Measurements from ENCODE around the gene DNAJA3. TPM values are rescaled to one million over a fixed set of nuclear protein-coding genes. Genes with fewer than 3 reads are reported as not detected.

The DNAJA3 gene
- total and polyA plus RNA-seq, 9 of the 15 experiments (the other 6 are each of a cell fraction or from before 2014, with no cell fraction given), result 8.1 to 105 (median 79.0) TPM

- H3K4me3 ChIP-seq, result no peak overlapping the region
- no peak overlapping the region for H3K27ac ChIP-seq (ENCODE audit: extremely low read depth, low read depth, low read length)
- CTCF ChIA-PET (ENCODE audit: low intra/inter-chr PET ratio), result no interaction called here
- no peak overlapping the region for H2AFZ ChIP-seq (ENCODE audit: low read depth, low read length)
- POLR2A ChIA-PET, result interaction anchor here (0.5 to 2.6 kb wide), 7 partner anchors 9 to 196 kb away, joined by 3 to 9 read pairs (median 4); no protein-coding TSS in a partner anchor
- peaks cover 0 to 30% of the 10 kb centered on the region in 2 experiments; a peak in 2 of 5 replicates for H3K4me1 ChIP-seq (replicated peaks in 1 of 2; ENCODE audit: control insufficient read depth in 2 of 2, insufficient read depth in 2 of 2, low read length in 2 of 2)
- BruUV-seq (replicated peaks), result no TSS peak
- DNase-seq (ENCODE audit: extremely low read depth in 1 of 4, low spot score in 3 of 4) (no peak), ATAC-seq (no peak), FAIRE-seq (no peak)
- in situ Hi-C loops (cut with MboI), result no loop called here
- H4K20me1 ChIP-seq (replicated peaks; ENCODE audit: control insufficient read depth, insufficient read depth, low read length), result no peaks in the 10 kb centered on the region
- H3K27me3 ChIP-seq (ENCODE audit: control insufficient read depth in 2 of 2, insufficient read depth in 2 of 2, low read length in 2 of 2), result no peaks in the 10 kb centered on the region
- intact Hi-C loops (cut with micrococcal nuclease), result no loop called here
- peaks cover 63% of the 10 kb centered on the region; the same call in 1 of the 3 replicates for H3K36me3 ChIP-seq (ENCODE audit: control insufficient read depth, insufficient read depth, low read length)
- H3K9ac ChIP-seq (ENCODE audit: insufficient read depth in 1 of 2, low read depth in 2 of 2, low read length in 2 of 2), result peak overlapping the region in 1 of 2 experiments; percentile 74; a peak in 2 of 4 replicates
- H3K9me3 ChIP-seq (replicated peaks; ENCODE audit: control insufficient read depth, insufficient read depth, low read depth, low read length), result no peaks in the 10 kb centered on the region
- no peaks in the 10 kb centered on the region for H3K79me2 ChIP-seq (ENCODE audit: control insufficient read depth, insufficient read depth, low read length)
- peaks cover 3% of the 10 kb centered on the region for H3K9me1 ChIP-seq (ENCODE audit: control insufficient read depth, insufficient read depth, low read length)
- no peak overlapping the region for H3K4me2 ChIP-seq (ENCODE audit: insufficient read depth, low read length)
- 84% methylated on average over 25 of the region's 27 CpGs for WGBS (ENCODE audit: insufficient coverage, low coverage, missing lambda C conversion rate)
- TF ChIP-seq SNRNP70 (optimal IDR thresholded peaks at IDR 0.05; ENCODE audit: low read depth, low read length) (no peak), NFXL1 (CRISPR knock-in tag; IDR thresholded peaks at IDR 0.05) (no peak), POLR2G (IDR thresholded peaks at IDR 0.05; ENCODE audit: low read depth, low read length) (0 out of 2 replicates have a peak, but pooled peaks have one; percentile 12), ZBTB40 (IDR thresholded peaks at IDR 0.05) (no peak), ZBTB40 (CRISPR knock-in tag; IDR thresholded peaks at IDR 0.05) (no peak)
Observed at GRCh38 chr16:4389051-4389955, 36.4 kb upstream of the DNAJA3 start.
